Stimulated activated CD8-positive, alpha-beta memory T cell treated with anti-CD3 and anti-CD28 coated beads, Interleukin-4, amount 100 ng/mL, for 4 hours (primary cell): ENCODE data around the gene KIF16B.

Source experiments
- DNase-seq, 2 donors: peaks; one replicate each; pipeline ENCODE4 v3.0.0-alpha.2; 2020; ENCODE audit warnings: low read depth in 2 of 2, low spot score in 1 of 2

The KIF16B gene

GRCh38 chr20:16483024-16483423 is 90.2 kb downstream of the KIF16B start:
- no peak for DNase-seq

GRCh38 chr20:16481977-16482376 is 91.3 kb downstream of the KIF16B start:
- no peak for DNase-seq

GRCh38 chr20:16479666-16480065 is 93.6 kb downstream of the KIF16B start:
- no peak for DNase-seq

- no peak for DNase-seq
Observed at GRCh38 chr20:16477632-16478031, 95.6 kb downstream of the KIF16B start.

- no peak for DNase-seq
Observed at GRCh38 chr20:16476032-16476431, 97.2 kb downstream of the KIF16B start.

- DNase-seq, result no peak
Observed at GRCh38 chr20:16475225-16475624, 98.0 kb downstream of the KIF16B start.

GRCh38 chr20:16474363-16474762 is 98.9 kb downstream of the KIF16B start:
- no peak for DNase-seq

GRCh38 chr20:16472045-16472872 is 101.0 kb downstream of the KIF16B start:
- DNase-seq, result no peak

GRCh38 chr20:16469395-16469905 is 103.8 kb downstream of the KIF16B start:
- DNase-seq, result no peak

- no peak for DNase-seq
Observed at GRCh38 chr20:16462711-16463110, 110.5 kb downstream of the KIF16B start.

- no peak for DNase-seq
Observed at GRCh38 chr20:16459019-16459700, 114.1 kb downstream of the KIF16B start.

GRCh38 chr20:16457514-16457913 is 115.7 kb downstream of the KIF16B start:
- DNase-seq, result no peak

- DNase-seq, result no peak
Observed at GRCh38 chr20:16455324-16455723, 117.9 kb downstream of the KIF16B start.

- DNase-seq, result no peak
Observed at GRCh38 chr20:16451982-16452381, 121.3 kb downstream of the KIF16B start.

- no peak for DNase-seq
Observed at GRCh38 chr20:16451001-16451400, 122.2 kb downstream of the KIF16B start.

GRCh38 chr20:16446991-16447390 is 126.3 kb downstream of the KIF16B start:
- no peak for DNase-seq

GRCh38 chr20:16446246-16446645 is 127.0 kb downstream of the KIF16B start:
- no peak for DNase-seq

- DNase-seq, result no peak
Observed at GRCh38 chr20:16445482-16445881, 127.8 kb downstream of the KIF16B start.

- DNase-seq, result no peak
Observed at GRCh38 chr20:16444057-16444777, 129.0 kb downstream of the KIF16B start.

- DNase-seq, result no peak
Observed at GRCh38 chr20:16441546-16442164, 131.6 kb downstream of the KIF16B start.

- no peak for DNase-seq
Observed at GRCh38 chr20:16440686-16441085, 132.6 kb downstream of the KIF16B start.
